Stomach smooth muscle (tissue), 2 donors: ENCODE data around the gene VPS54.

Experiments used
- H3K27ac ChIP-seq: one replicate; pipeline ENCODE4 v1.7.0; 2013; ENCODE audit warnings: mild to moderate bottlenecking, low read length, inconsistent platforms
- H3K27me3 ChIP-seq, 2 donors: one replicate each; pipeline ENCODE4 v1.7.0; 2013; ENCODE audit warnings: low read length in 2 of 2; ENCODE audit not compliant: insufficient read depth in 2 of 2, control insufficient read depth in 1 of 2
- H3K36me3 ChIP-seq, 2 donors: one replicate each; pipeline ENCODE4 v1.7.0; 2013; ENCODE audit warnings: low read length in 2 of 2; ENCODE audit not compliant: control insufficient read depth in 2 of 2, insufficient read depth in 2 of 2
- H3K4me1 ChIP-seq: one replicate; pipeline ENCODE4 v1.7.0; 2013; ENCODE audit warnings: low read length; ENCODE audit not compliant: control insufficient read depth, insufficient read depth
- H3K4me3 ChIP-seq, 2 donors: one replicate each; pipeline ENCODE4 v1.7.0; 2013; ENCODE audit warnings: low read length in 2 of 2
- H3K9ac ChIP-seq, 2 donors: one replicate each; pipeline ENCODE4 v1.7.0; 2013; ENCODE audit warnings: low read length in 2 of 2, mild to moderate bottlenecking in 1 of 2
- H3K9me3 ChIP-seq, 2 donors: one replicate each; pipeline ENCODE4 v1.7.0; 2013; ENCODE audit warnings: low read length in 2 of 2; ENCODE audit not compliant: control insufficient read depth in 2 of 2
- donor health status: healthy.
- donor health status: Pancreatic carcinoma.

The VPS54 gene

GRCh38 chr2:64019975-64020528 lies 824 bp upstream of the VPS54 start:
- Histone ChIP-seq H3K9ac (peak overlapping the region; percentile 86 to 90), H3K27me3 (no peaks in the 10 kb centered on the region), H3K27ac (peak overlapping the region; percentile 89), H3K4me1 (peaks cover 7% of the 10 kb centered on the region), H3K9me3 (no peaks in the 10 kb centered on the region), H3K4me3 (peak overlapping the region in 1 of 2 donors; percentile 86), H3K36me3 (no peaks in the 10 kb centered on the region)

GRCh38 chr2:64018701-64019082 lies 536 bp downstream of the VPS54 start:
- H3K4me1 ChIP-seq, result peaks cover 7% of the 10 kb centered on the region
- no peaks in the 10 kb centered on the region for H3K36me3 ChIP-seq
- H3K4me3 ChIP-seq, result peak overlapping the region; percentile 75 to 86
- peak overlapping the region; percentile 89 for H3K27ac ChIP-seq
- H3K27me3 ChIP-seq, result no peaks in the 10 kb centered on the region
- no peaks in the 10 kb centered on the region for H3K9me3 ChIP-seq
- peak overlapping the region; percentile 83 to 90 for H3K9ac ChIP-seq

GRCh38 chr2:64017811-64018700 lies 1.2 kb downstream of the VPS54 start:
- peak overlapping the region; percentile 89 for H3K27ac ChIP-seq
- H3K36me3 ChIP-seq, result no peaks in the 10 kb centered on the region
- no peaks in the 10 kb centered on the region for H3K27me3 ChIP-seq
- no peaks in the 10 kb centered on the region for H3K9me3 ChIP-seq
- H3K4me3 ChIP-seq, result peak overlapping the region; percentile 75 to 86
- peaks cover 7% of the 10 kb centered on the region for H3K4me1 ChIP-seq
- peak overlapping the region; percentile 83 to 90 for H3K9ac ChIP-seq

- Histone ChIP-seq H3K9me3 (no peaks in the 10 kb centered on the region), H3K4me3 (no peak overlapping the region), H3K9ac (no peak overlapping the region), H3K36me3 (no peaks in the 10 kb centered on the region), H3K27ac (no peak overlapping the region), H3K4me1 (peaks cover 7% of the 10 kb centered on the region), H3K27me3 (no peaks in the 10 kb centered on the region)
Observed at GRCh38 chr2:64015898-64016297, 3.3 kb downstream of the VPS54 start.

GRCh38 chr2:64015391-64015790 lies 3.8 kb downstream of the VPS54 start:
- H3K9ac ChIP-seq, result no peak overlapping the region
- H3K9me3 ChIP-seq, result no peaks in the 10 kb centered on the region
- H3K27ac ChIP-seq, result no peak overlapping the region
- H3K4me1 ChIP-seq, result peaks cover 7% of the 10 kb centered on the region
- H3K27me3 ChIP-seq, result no peaks in the 10 kb centered on the region
- H3K36me3 ChIP-seq, result no peaks in the 10 kb centered on the region
- H3K4me3 ChIP-seq, result no peak overlapping the region

GRCh38 chr2:64014628-64015027 lies 4.6 kb downstream of the VPS54 start:
- Histone ChIP-seq H3K9ac (no peak overlapping the region), H3K36me3 (no peaks in the 10 kb centered on the region), H3K27me3 (no peaks in the 10 kb centered on the region), H3K4me3 (no peak overlapping the region), H3K9me3 (no peaks in the 10 kb centered on the region), H3K4me1 (peaks cover 2% of the 10 kb centered on the region), H3K27ac (no peak overlapping the region)

- H3K4me1 ChIP-seq, result no peaks in the 10 kb centered on the region
- no peak overlapping the region for H3K4me3 ChIP-seq
- no peak overlapping the region for H3K9ac ChIP-seq
- no peaks in the 10 kb centered on the region for H3K27me3 ChIP-seq
- H3K9me3 ChIP-seq, result no peaks in the 10 kb centered on the region
- H3K36me3 ChIP-seq, result no peaks in the 10 kb centered on the region
- no peak overlapping the region for H3K27ac ChIP-seq
Observed at GRCh38 chr2:64013053-64013452, 6.2 kb downstream of the VPS54 start.

GRCh38 chr2:64012115-64012514 lies 7.1 kb downstream of the VPS54 start:
- Histone ChIP-seq H3K4me3 (no peak overlapping the region), H3K9me3 (no peaks in the 10 kb centered on the region), H3K9ac (no peak overlapping the region), H3K27ac (no peak overlapping the region), H3K27me3 (no peaks in the 10 kb centered on the region), H3K4me1 (no peaks in the 10 kb centered on the region), H3K36me3 (no peaks in the 10 kb centered on the region)

- Histone ChIP-seq H3K27me3 (no peaks in the 10 kb centered on the region), H3K4me1 (no peaks in the 10 kb centered on the region), H3K27ac (no peak overlapping the region), H3K36me3 (no peaks in the 10 kb centered on the region), H3K9ac (no peak overlapping the region), H3K9me3 (no peaks in the 10 kb centered on the region), H3K4me3 (no peak overlapping the region)
Observed at GRCh38 chr2:64008434-64009009, 10.7 kb downstream of the VPS54 start.

GRCh38 chr2:64007924-64008323 lies 11.3 kb downstream of the VPS54 start:
- Histone ChIP-seq H3K27me3 (no peaks in the 10 kb centered on the region), H3K27ac (no peak overlapping the region), H3K9me3 (no peaks in the 10 kb centered on the region), H3K4me1 (no peaks in the 10 kb centered on the region), H3K9ac (no peak overlapping the region), H3K36me3 (no peaks in the 10 kb centered on the region), H3K4me3 (no peak overlapping the region)
